WTC11 (cell line): ENCODE data around the gene TRAP1. TPM values are rescaled to one million over a fixed set of nuclear protein-coding genes. Genes with fewer than 3 reads are reported as not detected.

Experiments used
- ATAC-seq: fragments of 200-7000 bp; cut with Tn5 transposase; 2 replicates; pipeline ENCODE4 v1.10.0; 2021; ENCODE audit warnings: mild to moderate bottlenecking, moderate library complexity
- CTCF ChIA-PET: fragments of 300-600 bp; sonication (Branson Sonifier 250); formaldehyde crosslinking; loops from one replicate; lab custom pipeline; 2021; ENCODE audit warnings: antibody characterized with exemption; lab: Charles Lee
- POLR2A ChIA-PET: fragments of 350-600 bp; sonication (Branson Sonifier 250); formaldehyde crosslinking; loops from one replicate; lab custom pipeline; 2021; ENCODE audit warnings: antibody characterized with exemption; lab: Charles Lee
- DNase-seq: peaks from one replicate; pipeline ENCODE4 v3.0.0; 2021; ENCODE audit warnings: low spot score
- H3K27ac Mint-ChIP-seq: 2 replicates; pipeline ENCODE4 v1.8.0; 2021; ENCODE audit warnings: mixed read lengths
- H3K27me3 Mint-ChIP-seq: 2 replicates; pipeline ENCODE4 v1.8.0; 2021; ENCODE audit warnings: low read depth, mild to moderate bottlenecking, moderate library complexity, mixed read lengths
- H3K36me3 Mint-ChIP-seq: 2 replicates; pipeline ENCODE4 v1.8.0; 2021; ENCODE audit warnings: mixed read lengths
- H3K4me1 Mint-ChIP-seq: 2 replicates; pipeline ENCODE4 v1.8.0; 2022; ENCODE audit warnings: mixed read lengths
- H3K4me3 Mint-ChIP-seq: 2 replicates; pipeline ENCODE4 v1.8.0; 2021; ENCODE audit warnings: mild to moderate bottlenecking, moderate library complexity, mixed read lengths
- H3K9me3 Mint-ChIP-seq: 2 replicates; pipeline ENCODE4 v1.8.0; 2021; ENCODE audit warnings: mixed read lengths
- ELF4 ChIP-seq: sonication (generic); formaldehyde crosslinking; IDR thresholded peaks from 2 replicates; pipeline ENCODE4 v1.8.1; 2022; ENCODE audit warnings: low read depth, mild to moderate bottlenecking, moderate library complexity, missing genetic modification reagents
- EMX1 ChIP-seq: fragments of 250-450 bp; sonication (Bioruptor Pico); IDR thresholded peaks from 2 replicates; pipeline ENCODE4 v1.8.0; 2021; ENCODE audit warnings: mild to moderate bottlenecking
- ETV6 ChIP-seq: sonication (generic); formaldehyde crosslinking; IDR thresholded peaks from 2 replicates; pipeline ENCODE4 v1.8.1; 2022; ENCODE audit warnings: mild to moderate bottlenecking, missing genetic modification reagents
- GABPB1 ChIP-seq: sonication (generic); formaldehyde crosslinking; IDR thresholded peaks from 2 replicates; pipeline ENCODE4 v1.8.1; 2023; ENCODE audit warnings: mild to moderate bottlenecking, missing genetic modification reagents
- JAZF1 ChIP-seq: fragments of 250-450 bp; sonication (Bioruptor Pico); IDR thresholded peaks from 2 replicates; pipeline ENCODE4 v1.9.0; 2021; ENCODE audit warnings: moderate library complexity, mild to moderate bottlenecking, inconsistent platforms
- MXD4 ChIP-seq: fragments of 250-450 bp; sonication (Bioruptor Pico); IDR thresholded peaks from 2 replicates; pipeline ENCODE4 v1.8.0; 2021; ENCODE audit warnings: mild to moderate bottlenecking, moderate library complexity, borderline replicate concordance
- NFYB ChIP-seq: sonication (generic); formaldehyde crosslinking; conservative IDR thresholded peaks from 2 replicates; pipeline ENCODE4 v1.8.0; 2022; ENCODE audit warnings: low read depth, missing genetic modification reagents
- RORB ChIP-seq: fragments of 250-450 bp; sonication (Bioruptor Pico); IDR thresholded peaks from 2 replicates; pipeline ENCODE4 v1.9.0; 2021; ENCODE audit warnings: mild to moderate bottlenecking
- SMAD3 ChIP-seq: sonication (generic); formaldehyde crosslinking; IDR thresholded peaks from 2 replicates; pipeline ENCODE4 v1.8.0; 2022; ENCODE audit warnings: missing genetic modification reagents, mild to moderate bottlenecking, borderline replicate concordance
- SP1 ChIP-seq: sonication (generic); formaldehyde crosslinking; conservative IDR thresholded peaks from 2 replicates; pipeline ENCODE4 v1.8.1; 2022; ENCODE audit warnings: missing genetic modification reagents
- ZNF263 ChIP-seq: sonication (generic); formaldehyde crosslinking; IDR thresholded peaks from 2 replicates; pipeline ENCODE4 v1.8.1; 2022; ENCODE audit warnings: low read depth, mild to moderate bottlenecking, moderate library complexity, missing genetic modification reagents
- ZNF317 ChIP-seq: sonication (generic); formaldehyde crosslinking; IDR thresholded peaks from 2 replicates; pipeline ENCODE4 v1.8.1; 2023; ENCODE audit warnings: low read depth, mild to moderate bottlenecking, moderate library complexity, missing genetic modification reagents, borderline replicate concordance
- ZNF423 ChIP-seq: fragments of 250-450 bp; sonication (Bioruptor Pico); IDR thresholded peaks from 2 replicates; pipeline ENCODE4 v2.1.2; 2022; ENCODE audit warnings: mild to moderate bottlenecking, moderate library complexity
- total RNA-seq: library from RNA; stranded (reverse); gene quantifications from 3 replicates; pipeline ENCODE4 v1.2.3, GENCODE V29; 2021
- TF ChIP-seq, protein P1 (sequence below): fragments of 250-450 bp; sonication (Bioruptor Pico); IDR thresholded peaks from 2 replicates; pipeline ENCODE4 v1.9.0; 2021; ENCODE audit warnings: mild to moderate bottlenecking
- TF ChIP-seq, protein P2 (sequence below): sonication (generic); formaldehyde crosslinking; IDR thresholded peaks from 2 replicates; pipeline ENCODE4 v1.8.0; 2022; ENCODE audit warnings: mild to moderate bottlenecking, missing genetic modification reagents
- TF ChIP-seq, protein P3 (sequence below): sonication (generic); formaldehyde crosslinking; IDR thresholded peaks from 2 replicates; pipeline ENCODE4 v1.8.0; 2023; ENCODE audit warnings: mild to moderate bottlenecking, missing genetic modification reagents
- TF ChIP-seq, protein P4 (sequence below): fragments of 250-450 bp; sonication (Bioruptor Pico); IDR thresholded peaks from 2 replicates; pipeline ENCODE4 v2.1.2; 2022; ENCODE audit warnings: mild to moderate bottlenecking, moderate library complexity
- TF ChIP-seq, protein P5 (sequence below): fragments of 250-450 bp; sonication (Bioruptor Pico); IDR thresholded peaks from 2 replicates; pipeline ENCODE4 v1.9.0; 2021; ENCODE audit warnings: moderate library complexity, mild to moderate bottlenecking, inconsistent platforms, borderline replicate concordance
- TF ChIP-seq, protein P6 (sequence below): sonication (generic); formaldehyde crosslinking; IDR thresholded peaks from 2 replicates; pipeline ENCODE4 v1.8.0; 2023; ENCODE audit warnings: missing genetic modification reagents

The TRAP1 gene
- total RNA-seq, 1 experiment from 2014 or later: 285 TPM

DNA sequence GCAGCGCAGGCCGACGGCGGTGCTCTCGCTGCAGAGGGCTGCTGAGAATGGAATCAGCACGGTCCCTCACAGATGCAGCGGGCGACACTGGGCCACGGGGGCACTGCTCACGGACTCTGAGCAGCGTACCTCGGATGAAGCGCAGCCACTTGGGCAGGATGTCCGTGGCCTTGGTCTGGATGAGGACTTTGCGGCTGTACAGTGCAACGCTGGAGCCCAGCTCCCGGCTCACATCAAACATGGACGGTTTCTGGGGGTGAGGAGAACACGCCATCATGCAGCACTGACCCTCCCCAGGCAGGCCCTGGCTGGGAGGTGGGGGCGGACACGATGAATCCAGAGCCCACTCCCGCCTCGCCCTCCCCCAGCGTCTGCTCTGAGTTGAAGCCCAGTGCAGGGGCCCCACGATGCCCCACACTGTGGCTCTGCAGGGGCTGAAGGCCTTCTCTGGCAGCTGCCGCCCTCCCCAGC lies 44.7 kb downstream of the TRAP1 start:
- Mint-ChIP-seq H3K9me3 (no peaks in the 10 kb centered on the region), H3K4me3 (no peak overlapping the region), H3K27me3 (no peaks in the 10 kb centered on the region), H3K27ac (no peak overlapping the region), H3K4me1 (no peaks in the 10 kb centered on the region), H3K36me3 (peaks cover 61% of the 10 kb centered on the region)
- ATAC-seq (no peak), DNase-seq (no peak)
- TF ChIP-seq, protein P1, sequence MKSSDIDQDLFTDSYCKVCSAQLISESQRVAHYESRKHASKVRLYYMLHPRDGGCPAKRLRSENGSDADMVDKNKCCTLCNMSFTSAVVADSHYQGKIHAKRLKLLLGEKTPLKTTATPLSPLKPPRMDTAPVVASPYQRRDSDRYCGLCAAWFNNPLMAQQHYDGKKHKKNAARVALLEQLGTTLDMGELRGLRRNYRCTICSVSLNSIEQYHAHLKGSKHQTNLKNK (CRISPR knock-in tag): no peak
- TF ChIP-seq, protein P2, sequence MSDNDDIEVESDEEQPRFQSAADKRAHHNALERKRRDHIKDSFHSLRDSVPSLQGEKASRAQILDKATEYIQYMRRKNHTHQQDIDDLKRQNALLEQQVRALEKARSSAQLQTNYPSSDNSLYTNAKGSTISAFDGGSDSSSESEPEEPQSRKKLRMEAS (CRISPR knock-in tag): no peak
- no peak for TF ChIP-seq JAZF1
- TF ChIP-seq RORB: no peak
- TF ChIP-seq, protein P3, sequence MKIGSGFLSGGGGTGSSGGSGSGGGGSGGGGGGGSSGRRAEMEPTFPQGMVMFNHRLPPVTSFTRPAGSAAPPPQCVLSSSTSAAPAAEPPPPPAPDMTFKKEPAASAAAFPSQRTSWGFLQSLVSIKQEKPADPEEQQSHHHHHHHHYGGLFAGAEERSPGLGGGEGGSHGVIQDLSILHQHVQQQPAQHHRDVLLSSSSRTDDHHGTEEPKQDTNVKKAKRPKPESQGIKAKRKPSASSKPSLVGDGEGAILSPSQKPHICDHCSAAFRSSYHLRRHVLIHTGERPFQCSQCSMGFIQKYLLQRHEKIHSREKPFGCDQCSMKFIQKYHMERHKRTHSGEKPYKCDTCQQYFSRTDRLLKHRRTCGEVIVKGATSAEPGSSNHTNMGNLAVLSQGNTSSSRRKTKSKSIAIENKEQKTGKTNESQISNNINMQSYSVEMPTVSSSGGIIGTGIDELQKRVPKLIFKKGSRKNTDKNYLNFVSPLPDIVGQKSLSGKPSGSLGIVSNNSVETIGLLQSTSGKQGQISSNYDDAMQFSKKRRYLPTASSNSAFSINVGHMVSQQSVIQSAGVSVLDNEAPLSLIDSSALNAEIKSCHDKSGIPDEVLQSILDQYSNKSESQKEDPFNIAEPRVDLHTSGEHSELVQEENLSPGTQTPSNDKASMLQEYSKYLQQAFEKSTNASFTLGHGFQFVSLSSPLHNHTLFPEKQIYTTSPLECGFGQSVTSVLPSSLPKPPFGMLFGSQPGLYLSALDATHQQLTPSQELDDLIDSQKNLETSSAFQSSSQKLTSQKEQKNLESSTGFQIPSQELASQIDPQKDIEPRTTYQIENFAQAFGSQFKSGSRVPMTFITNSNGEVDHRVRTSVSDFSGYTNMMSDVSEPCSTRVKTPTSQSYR (CRISPR knock-in tag): no peak
- no peak for TF ChIP-seq ETV6
- no peak for TF ChIP-seq GABPB1
- TF ChIP-seq ZNF317 (CRISPR knock-in tag): no peak
- TF ChIP-seq ZNF263 (CRISPR knock-in tag): no peak
- no peak for TF ChIP-seq MXD4 (CRISPR knock-in tag)
- TF ChIP-seq, protein P4, sequence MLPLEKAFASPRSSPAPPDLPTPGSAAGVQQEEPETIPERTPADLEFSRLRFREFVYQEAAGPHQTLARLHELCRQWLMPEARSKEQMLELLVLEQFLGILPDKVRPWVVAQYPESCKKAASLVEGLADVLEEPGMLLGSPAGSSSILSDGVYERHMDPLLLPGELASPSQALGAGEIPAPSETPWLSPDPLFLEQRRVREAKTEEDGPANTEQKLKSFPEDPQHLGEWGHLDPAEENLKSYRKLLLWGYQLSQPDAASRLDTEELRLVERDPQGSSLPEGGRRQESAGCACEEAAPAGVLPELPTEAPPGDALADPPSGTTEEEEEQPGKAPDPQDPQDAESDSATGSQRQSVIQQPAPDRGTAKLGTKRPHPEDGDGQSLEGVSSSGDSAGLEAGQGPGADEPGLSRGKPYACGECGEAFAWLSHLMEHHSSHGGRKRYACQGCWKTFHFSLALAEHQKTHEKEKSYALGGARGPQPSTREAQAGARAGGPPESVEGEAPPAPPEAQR (CRISPR knock-in tag): no peak
- no peak for TF ChIP-seq SP1 (CRISPR knock-in tag)
- TF ChIP-seq, protein P5, sequence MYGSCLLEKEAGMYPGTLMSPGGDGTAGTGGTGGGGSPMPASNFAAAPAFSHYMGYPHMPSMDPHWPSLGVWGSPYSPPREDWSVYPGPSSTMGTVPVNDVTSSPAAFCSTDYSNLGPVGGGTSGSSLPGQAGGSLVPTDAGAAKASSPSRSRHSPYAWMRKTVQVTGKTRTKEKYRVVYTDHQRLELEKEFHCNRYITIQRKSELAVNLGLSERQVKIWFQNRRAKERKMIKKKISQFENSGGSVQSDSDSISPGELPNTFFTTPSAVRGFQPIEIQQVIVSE (CRISPR knock-in tag): no peak
- TF ChIP-seq NFYB (CRISPR knock-in tag): no peak
- TF ChIP-seq SMAD3 (CRISPR knock-in tag): no peak
- TF ChIP-seq EMX1: no peak
- TF ChIP-seq ZNF423: no peak
- ChIA-PET CTCF (no interaction called here), POLR2A (no interaction called here)

DNA sequence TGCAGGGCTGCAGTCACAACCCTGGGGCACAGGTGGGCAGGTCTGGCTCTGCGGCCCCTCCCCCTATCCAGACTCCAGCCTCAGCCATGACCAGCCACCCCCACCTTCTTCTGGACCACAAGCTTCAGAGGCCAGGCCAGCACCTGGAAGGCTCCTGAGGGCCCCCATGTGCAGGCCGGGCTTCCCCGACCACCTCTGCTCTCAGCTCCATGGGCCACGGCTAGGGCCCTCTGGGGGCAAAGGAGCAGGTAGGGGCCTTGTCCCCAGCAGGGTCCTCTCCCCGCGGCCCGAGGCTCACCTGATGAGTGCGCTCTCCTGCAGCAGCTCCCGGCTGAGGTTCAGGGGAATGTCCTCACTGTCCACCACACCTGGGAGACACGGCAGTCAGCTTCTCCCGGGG lies 45.9 kb downstream of the TRAP1 start:
- TF ChIP-seq, protein P4 (CRISPR knock-in tag): no peak
- TF ChIP-seq, protein P6, sequence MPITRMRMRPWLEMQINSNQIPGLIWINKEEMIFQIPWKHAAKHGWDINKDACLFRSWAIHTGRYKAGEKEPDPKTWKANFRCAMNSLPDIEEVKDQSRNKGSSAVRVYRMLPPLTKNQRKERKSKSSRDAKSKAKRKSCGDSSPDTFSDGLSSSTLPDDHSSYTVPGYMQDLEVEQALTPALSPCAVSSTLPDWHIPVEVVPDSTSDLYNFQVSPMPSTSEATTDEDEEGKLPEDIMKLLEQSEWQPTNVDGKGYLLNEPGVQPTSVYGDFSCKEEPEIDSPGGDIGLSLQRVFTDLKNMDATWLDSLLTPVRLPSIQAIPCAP: no peak
- no peak for TF ChIP-seq ELF4
- H3K27ac Mint-ChIP-seq: no peak overlapping the region
- CTCF ChIA-PET: no interaction called here
- no peaks in the 10 kb centered on the region for H3K27me3 Mint-ChIP-seq
- no peaks in the 10 kb centered on the region for H3K4me1 Mint-ChIP-seq
- H3K4me3 Mint-ChIP-seq: no peak overlapping the region
- DNase-seq: no peak
- peaks cover 58% of the 10 kb centered on the region for H3K36me3 Mint-ChIP-seq
- no peak for ATAC-seq
- POLR2A ChIA-PET: interaction anchor here (1.3 kb wide), 1 partner anchor 54 kb away, joined by 3 read pairs; no protein-coding TSS in a partner anchor
- H3K9me3 Mint-ChIP-seq: no peaks in the 10 kb centered on the region
